CD1c-positive myeloid dendritic cell (primary cell): ENCODE measurements around the gene AP1B1.
A peak's percentile ranks its signal among the peaks of the same experiment; 100 is the strongest.
"Not testable (repeated sequence)": the region's sequence is repeated elsewhere in the genome, so short reads cannot be mapped to it uniquely, and the experiment has no call there.

Experiments
- DNase-seq: peaks from one replicate; pipeline ENCODE4 v3.0.0-alpha.2; 2016; ENCODE audit errors: extremely low spot score

AP1B1 gene

GRCh38 chr22:29387921-29388758 is at the start of gene AP1B1:
Gene AP1B1, minus strand, starts transcription at chr22:29388570. Its CDS starts 21,327 bp downstream, at chr22:29367243.
- peak; percentile 97 for DNase-seq

GRCh38 chr22:29435236-29436136 is 47.1 kb upstream of the AP1B1 start:
- DNase-seq = no peak

DNA sequence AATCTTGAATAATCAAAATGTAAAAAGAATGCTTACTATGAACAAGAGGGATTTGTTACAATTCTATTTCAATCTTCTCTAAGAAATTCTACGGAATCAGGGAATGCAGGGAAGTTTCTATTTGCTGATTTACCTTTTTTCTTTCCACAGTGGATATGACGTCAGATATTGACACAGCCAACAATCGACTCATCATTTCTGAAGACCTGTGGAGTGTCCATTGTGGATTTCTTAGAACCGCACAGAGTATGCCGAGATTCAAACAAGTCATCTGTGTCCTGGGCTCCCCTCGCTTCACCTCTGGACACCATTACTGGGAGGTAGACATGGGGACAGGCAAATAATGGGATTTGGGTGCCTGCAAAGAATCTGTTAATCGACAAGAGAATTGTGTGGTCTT is 45.9 kb upstream of the AP1B1 start:
- DNase-seq = no peak

GRCh38 chr22:29433856-29434255 is 45.5 kb upstream of the AP1B1 start:
- DNase-seq = no peak

DNA sequence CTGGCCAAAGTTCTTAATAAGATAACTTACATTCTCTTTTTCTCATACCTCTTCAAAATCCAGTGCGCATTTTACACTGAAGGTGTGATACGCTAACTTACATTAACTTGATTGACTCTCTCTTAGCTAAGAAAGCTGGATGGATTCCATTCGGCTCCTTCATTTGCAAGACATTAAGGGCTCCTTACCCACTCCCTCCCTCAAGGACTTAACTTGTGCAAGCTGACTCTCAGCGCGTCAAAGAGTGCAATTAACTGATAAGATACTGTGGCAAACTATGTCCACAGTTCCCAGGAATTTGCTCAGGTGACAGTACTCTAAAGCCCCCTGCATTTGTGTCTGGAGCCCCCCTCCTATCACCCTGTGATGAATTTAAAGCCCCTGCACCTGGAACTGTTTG is 43.6 kb upstream of the AP1B1 start:
- DNase-seq = no peak

DNA sequence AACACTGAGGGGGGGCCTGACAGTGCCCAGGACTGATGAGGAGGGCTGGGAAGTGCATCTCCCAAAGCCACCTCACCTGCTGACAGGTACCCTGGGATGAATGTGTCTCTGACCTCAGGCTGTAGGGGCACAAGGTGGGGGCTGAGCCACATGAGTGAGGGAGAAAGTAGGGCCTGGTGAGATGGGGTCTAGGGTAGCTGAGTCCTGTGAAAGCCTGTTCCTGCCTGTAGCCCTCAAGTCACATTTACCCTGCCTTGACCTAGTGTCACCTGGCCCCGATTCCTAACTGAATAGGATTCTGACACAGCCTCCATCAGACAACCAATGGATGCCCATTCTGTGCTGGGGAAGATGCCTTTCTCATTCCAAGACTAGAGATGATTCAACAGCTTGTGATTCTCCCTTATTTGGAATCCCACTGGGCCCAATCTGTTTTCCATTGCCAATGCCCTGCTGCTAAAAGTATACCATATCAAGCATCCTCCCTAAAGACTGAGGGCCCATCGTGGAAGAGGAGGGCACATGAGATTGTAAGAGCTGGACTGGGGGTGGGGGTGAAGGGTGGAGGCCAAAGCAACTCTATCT is 38.9 kb upstream of the AP1B1 start:
- no peak for DNase-seq

DNA sequence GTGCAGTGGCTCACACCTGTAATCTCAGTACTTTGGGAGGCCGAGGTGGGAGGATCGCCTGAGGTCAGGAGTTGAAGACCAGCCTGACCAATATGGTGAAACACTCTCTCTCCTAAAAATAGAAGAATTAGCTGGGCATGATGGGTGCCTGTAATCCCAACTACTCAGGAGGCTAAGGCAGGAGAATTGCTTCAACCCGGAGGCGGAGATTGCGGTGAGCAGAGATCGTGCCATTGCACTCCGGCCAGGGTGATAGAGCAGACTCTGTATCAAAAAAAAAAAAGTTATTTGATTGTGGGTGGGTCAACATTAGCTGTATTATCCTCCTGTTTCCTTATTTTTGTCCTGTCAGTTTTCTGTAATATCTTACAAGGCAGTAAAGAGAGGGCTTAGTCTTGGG is 38.1 kb upstream of the AP1B1 start:
- DNase-seq = no peak

GRCh38 chr22:29418704-29419103 is 30.3 kb upstream of the AP1B1 start:
- DNase-seq = not testable (repeated sequence)

- peak; percentile 58 for DNase-seq
Observed at GRCh38 chr22:29414951-29415591, 26.7 kb upstream of the AP1B1 start.

GRCh38 chr22:29412772-29413171 is 24.4 kb upstream of the AP1B1 start:
- DNase-seq = not testable (repeated sequence)

DNA sequence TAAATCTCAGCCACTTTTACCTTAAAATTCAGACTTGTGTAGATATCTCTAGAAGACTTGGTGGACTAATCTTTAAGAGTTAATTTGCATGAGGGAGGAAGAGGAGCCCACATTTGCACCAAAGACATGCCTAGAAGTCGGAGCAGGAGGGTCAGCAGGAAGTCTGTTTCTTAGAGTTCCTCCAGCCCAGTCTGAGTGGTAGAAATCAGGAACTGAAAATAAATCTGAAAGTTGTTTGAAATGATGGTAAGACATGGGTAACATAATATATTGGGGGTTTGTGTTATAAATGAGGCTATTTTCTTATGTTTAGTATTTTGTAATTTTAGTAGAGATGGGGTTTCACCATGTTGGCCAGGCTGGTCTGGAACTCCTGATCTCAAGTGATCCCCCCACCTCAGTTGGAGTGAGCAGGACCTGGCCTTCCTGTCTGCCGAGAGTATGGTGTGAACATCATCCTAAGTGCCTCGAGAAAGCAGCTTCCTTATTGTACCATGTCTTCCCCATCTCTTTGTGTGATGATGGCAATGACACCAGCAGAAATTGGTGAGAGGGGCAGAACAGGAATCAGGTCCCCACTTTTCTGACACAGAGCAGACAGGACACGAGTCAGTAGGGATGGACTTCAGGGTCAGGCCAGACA is 23.3 kb upstream of the AP1B1 start:
- peak; percentile 52 for DNase-seq

DNA sequence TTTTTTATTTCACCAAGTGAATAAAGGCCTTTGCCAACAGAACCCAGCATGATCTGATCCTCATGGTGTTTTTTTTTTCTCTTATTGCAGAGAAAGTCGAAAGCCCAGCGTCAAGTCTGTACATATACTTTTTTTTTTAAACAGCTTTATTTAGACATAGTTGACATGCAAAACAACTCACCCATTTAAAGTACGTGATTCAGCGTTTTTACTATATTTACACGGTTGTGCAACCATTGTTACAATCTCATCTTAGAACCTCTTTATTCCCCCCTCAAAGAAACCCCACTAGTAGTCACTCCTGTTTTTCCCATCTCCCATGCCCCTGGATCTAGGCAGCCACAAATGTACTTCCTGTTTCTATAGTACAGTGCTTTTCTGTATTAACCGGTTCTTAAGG is 20.6 kb upstream of the AP1B1 start:
- peak; percentile 31 for DNase-seq

DNA sequence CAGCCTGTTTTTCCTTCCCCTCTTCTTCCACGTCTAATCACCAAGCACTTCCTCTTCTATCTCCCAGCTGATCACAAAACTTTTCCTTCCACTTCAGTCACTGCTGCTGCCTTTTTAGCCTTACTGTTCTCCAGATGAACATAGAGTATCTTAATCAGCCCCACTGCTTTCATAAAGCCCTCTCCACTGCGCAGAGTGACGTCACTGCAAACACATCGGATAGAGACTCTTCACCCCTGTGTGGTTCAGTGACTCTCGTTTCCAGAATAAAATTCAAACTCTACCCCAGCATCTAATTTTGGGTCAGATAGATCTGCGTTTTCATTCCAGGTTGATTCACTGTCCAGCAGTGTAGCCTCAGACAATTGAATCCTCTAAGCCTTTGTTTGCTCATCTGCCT is 13.2 kb upstream of the AP1B1 start:
- DNase-seq = not testable (repeated sequence)

DNA sequence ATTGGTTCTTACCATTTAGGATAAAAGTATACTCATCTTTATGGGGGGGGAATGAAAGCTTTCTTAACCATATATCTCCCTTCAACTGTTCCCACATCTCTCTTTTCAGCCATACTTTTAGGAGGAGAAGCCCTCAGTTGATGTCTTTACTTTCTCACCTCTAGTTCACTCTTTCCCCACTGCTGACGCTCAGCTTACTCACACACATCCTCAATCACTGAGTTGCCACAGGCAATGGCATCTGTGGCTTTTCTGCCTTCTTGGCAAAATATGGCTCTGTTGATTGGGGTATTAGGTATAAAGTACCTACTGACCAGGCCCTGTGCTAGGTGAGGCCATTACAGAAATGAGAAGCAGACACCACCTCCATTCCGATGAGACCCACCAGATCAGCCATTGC is 12.2 kb upstream of the AP1B1 start:
- DNase-seq = no peak

- no peak for DNase-seq
Observed at GRCh38 chr22:29397791-29398190, 9.4 kb upstream of the AP1B1 start.

DNA sequence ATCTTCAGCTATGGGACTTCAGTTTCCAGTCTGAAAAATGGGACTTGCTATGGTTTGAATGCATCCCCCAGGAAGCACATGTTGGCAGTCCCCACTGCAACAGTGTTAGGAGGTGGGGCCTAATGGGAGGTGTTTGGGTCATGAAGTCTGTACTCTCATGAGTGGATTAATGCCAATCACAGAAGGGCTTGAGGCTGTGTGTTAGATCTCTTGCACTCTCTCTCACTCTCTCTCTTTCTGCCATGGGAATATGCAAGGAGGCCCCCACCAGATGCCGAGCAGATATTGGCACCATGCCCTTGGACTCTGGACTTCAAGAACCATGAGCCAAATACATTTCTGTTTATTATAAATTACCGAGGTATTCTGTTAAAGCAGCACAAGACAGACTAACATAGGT is 7.8 kb upstream of the AP1B1 start:
- DNase-seq = no peak

DNA sequence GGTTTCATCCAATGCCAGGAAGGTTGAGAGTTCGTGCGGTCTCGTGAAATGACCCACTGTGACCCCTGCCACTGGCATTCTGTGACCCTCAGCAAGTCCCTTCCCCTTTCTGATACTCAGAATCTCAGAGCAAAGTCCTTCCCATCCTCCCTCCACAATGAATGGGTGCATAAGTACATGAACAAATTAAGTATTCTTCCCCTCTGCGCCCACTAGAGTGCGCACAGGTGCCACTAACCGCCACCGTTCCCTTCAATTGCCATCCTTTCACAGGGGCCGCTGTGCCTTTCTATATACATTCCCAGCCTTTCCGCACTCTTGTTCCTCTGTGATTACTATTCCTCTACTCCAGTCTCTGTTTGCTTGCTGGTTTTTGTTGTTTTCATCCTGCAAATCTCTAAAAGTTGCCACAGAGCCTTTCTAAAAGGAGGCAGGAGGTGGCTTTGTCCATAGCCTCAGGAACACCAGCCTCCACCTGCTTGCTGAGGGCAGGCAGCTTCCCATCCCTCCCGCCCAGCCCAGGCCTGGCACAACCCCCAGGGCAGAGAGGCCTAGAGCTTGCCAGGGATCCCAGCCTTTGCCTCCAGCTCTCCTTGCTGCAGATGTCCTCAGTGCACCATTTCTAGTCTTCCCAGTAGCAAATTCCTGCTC is 6.7 kb upstream of the AP1B1 start:
- DNase-seq = peak; percentile 77

DNA sequence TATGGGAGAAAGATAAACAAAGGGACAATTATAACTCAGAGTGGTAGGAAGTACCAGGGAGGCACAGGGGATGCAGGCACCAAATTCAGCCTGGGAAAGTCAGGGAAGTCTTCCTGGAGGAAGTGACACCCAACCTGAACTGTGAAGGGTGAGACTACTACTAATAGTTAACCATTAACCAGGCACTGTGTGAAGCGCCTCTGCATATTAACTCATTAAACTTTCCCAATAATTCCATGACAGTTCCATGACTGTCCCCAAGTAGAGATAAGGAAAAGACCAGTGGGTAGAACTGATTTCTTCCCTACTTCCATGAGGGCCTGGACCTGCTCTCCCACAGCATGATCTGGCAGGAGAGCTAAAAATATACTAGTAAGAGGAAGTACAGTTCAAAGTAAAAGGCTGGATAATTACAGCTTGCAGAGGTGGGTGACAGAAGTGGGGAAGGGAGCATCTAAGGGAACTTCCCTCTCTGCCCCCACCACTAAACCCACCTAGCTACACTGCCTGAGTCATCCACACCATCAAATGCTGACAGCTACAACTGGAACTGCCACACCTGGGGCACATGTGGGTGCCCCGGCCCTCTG is 4.7 kb upstream of the AP1B1 start:
- DNase-seq = peak; percentile 54

GRCh38 chr22:29391546-29391945 is 3.2 kb upstream of the AP1B1 start:
- DNase-seq = no peak

DNA sequence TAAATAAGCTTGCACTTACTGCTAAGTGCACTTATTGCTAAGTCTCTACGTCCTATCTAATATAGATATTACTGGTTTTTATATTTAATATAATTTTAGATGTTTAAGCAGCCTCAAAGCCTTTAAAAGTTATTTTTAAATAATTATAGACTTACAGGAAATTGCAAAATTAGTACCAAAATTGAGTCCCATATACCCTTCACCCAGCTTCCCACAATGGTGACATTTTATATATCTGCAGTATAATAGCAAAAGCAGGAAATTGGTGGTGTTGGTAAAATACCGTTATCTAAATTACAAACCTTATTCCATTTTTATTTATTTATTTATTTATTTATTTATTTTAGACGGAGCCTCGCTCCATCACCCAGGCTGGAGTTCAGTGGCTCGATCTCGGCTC is 1.9 kb upstream of the AP1B1 start:
- no peak for DNase-seq

GRCh38 chr22:29388759-29389090 is 355 bp upstream of the AP1B1 start:
- no peak for DNase-seq
